BJ (cell line): Measurements from ENCODE around the gene CFAP97D2. TPM values are rescaled to one million over a fixed set of nuclear protein-coding genes. Genes with fewer than 3 reads are reported as not detected.

ENCODE experiments used
- CTCF ChIA-PET: fragments of 350-600 bp; formaldehyde crosslinking; extraction: SDS; loops from one replicate; lab custom pipeline; 2021; ENCODE audit warnings: antibody characterized with exemption, inconsistent platforms; lab: Yijun Ruan, JAX
- POLR2A ChIA-PET: fragments of 300-600 bp; sonication (Branson Sonifier 250); formaldehyde crosslinking; extraction: SDS; loops from one replicate; lab custom pipeline; 2021; ENCODE audit warnings: antibody characterized with exemption; lab: Charles Lee
- DNase-seq: peaks from one replicate; pipeline ENCODE4 v3.0.0-alpha.2; 2011; ENCODE audit warnings: low read depth
- H3K27me3 ChIP-seq: 2 replicates; pipeline ENCODE4 v1.6.0; 2011; ENCODE audit warnings: low read length; ENCODE audit not compliant: control insufficient read depth, insufficient read depth
- H3K36me3 ChIP-seq: 2 replicates; pipeline ENCODE4 v1.5.1; 2011; ENCODE audit warnings: low read length; ENCODE audit not compliant: control insufficient read depth, insufficient read depth
- H3K4me3 ChIP-seq: 2 replicates; pipeline ENCODE4 v1.5.1; 2011; ENCODE audit warnings: low read depth, mild to moderate bottlenecking, control low read depth, low read length
- polyA plus RNA-seq: library from polyadenylated mRNA; depleted of rRNA; stranded (reverse); fragments of >200 nt; gene quantifications from 2 replicates; pipeline ENCODE4 v1.2.3, GENCODE V29; 2011
- TF ChIP-seq, protein P1 (sequence below): IDR thresholded peaks from 2 replicates; pipeline ENCODE4 v1.5.1; 2011; ENCODE audit warnings: low read depth, mild to moderate bottlenecking, control low read depth, inconsistent platforms, low read length, moderate library complexity; ENCODE audit not compliant: insufficient read depth

CFAP97D2 gene
- polyA plus RNA-seq, 1 experiment: not detected

GRCh38 chr13:114257014-114257413 lies 78.0 kb downstream of the CFAP97D2 start:
- Histone ChIP-seq H3K27me3 (no peaks in the 10 kb centered on the region), H3K4me3 (no peak overlapping the region), H3K36me3 (peaks cover 13% of the 10 kb centered on the region)
- ChIA-PET POLR2A (interaction anchor here (0.6 kb wide), 1 partner anchor 9 kb away, joined by 3 read pairs; no protein-coding TSS in a partner anchor), CTCF (interaction anchor here (1.3 kb wide), 1 partner anchor 62 kb away, joined by 3 read pairs; no protein-coding TSS in a partner anchor)
- TF ChIP-seq, protein P1, sequence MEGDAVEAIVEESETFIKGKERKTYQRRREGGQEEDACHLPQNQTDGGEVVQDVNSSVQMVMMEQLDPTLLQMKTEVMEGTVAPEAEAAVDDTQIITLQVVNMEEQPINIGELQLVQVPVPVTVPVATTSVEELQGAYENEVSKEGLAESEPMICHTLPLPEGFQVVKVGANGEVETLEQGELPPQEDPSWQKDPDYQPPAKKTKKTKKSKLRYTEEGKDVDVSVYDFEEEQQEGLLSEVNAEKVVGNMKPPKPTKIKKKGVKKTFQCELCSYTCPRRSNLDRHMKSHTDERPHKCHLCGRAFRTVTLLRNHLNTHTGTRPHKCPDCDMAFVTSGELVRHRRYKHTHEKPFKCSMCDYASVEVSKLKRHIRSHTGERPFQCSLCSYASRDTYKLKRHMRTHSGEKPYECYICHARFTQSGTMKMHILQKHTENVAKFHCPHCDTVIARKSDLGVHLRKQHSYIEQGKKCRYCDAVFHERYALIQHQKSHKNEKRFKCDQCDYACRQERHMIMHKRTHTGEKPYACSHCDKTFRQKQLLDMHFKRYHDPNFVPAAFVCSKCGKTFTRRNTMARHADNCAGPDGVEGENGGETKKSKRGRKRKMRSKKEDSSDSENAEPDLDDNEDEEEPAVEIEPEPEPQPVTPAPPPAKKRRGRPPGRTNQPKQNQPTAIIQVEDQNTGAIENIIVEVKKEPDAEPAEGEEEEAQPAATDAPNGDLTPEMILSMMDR: no peak
- no peak for DNase-seq

GRCh38 chr13:114258589-114258988 lies 79.5 kb downstream of the CFAP97D2 start:
- no peak overlapping the region for H3K4me3 ChIP-seq
- TF ChIP-seq, protein P1: no peak
- no peak for DNase-seq
- H3K36me3 ChIP-seq: peaks cover 19% of the 10 kb centered on the region
- CTCF ChIA-PET: interaction anchor here (1.3 kb wide), 1 partner anchor 60 kb away, joined by 3 read pairs; no protein-coding TSS in a partner anchor
- no peaks in the 10 kb centered on the region for H3K27me3 ChIP-seq
- POLR2A ChIA-PET: no interaction called here

DNA sequence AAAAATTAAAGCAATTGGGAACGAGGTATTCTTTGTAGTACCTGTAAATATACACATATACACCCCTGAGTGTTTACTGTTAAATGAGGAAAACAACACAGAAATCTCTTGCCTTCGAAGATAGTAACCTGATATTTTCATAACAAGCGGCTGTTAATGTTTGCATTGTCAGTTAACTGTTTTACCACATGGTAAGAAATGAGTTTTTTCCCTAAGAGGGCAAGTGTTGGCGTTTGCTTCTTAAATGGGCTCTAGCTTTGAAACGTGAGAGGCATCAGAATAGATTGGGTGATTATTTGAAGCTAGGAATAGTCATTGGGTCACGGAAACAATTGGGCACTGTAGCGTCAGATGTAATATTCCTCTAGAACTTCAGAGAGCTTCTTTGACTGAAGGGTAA lies 80.3 kb downstream of the CFAP97D2 start:
- no peak for DNase-seq
- Histone ChIP-seq H3K4me3 (no peak overlapping the region), H3K36me3 (peaks cover 20% of the 10 kb centered on the region), H3K27me3 (no peaks in the 10 kb centered on the region)
- TF ChIP-seq, protein P1: no peak
- POLR2A ChIA-PET: no interaction called here
- CTCF ChIA-PET: no interaction called here

DNA sequence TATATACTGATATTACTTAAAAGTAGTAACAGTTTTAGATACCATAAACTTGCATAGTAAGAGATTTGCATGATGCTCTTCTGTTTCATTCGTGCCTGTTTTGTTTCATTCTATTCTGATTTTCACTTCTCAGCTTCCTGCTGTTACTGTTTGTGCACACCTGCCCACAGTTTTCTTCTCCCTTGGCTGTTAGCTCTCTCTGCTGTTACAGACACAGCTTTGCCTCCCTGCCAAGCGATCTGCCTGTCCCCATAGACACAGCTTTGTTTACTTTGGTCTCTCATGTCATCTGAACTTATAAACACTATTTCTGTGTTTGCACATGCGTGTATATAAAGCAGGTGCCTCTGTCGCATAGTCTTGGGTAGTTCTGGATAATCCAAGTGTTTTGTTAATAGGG lies 80.9 kb downstream of the CFAP97D2 start:
- TF ChIP-seq, protein P1: no peak
- ChIA-PET POLR2A (no interaction called here), CTCF (no interaction called here)
- no peak for DNase-seq
- Histone ChIP-seq H3K27me3 (no peaks in the 10 kb centered on the region), H3K36me3 (peaks cover 20% of the 10 kb centered on the region), H3K4me3 (no peak overlapping the region)

GRCh38 chr13:114260814-114261213 lies 81.8 kb downstream of the CFAP97D2 start:
- peaks cover 21% of the 10 kb centered on the region for H3K36me3 ChIP-seq
- POLR2A ChIA-PET: no interaction called here

More at GRCh38 chr13:114260814-114261213, 81.8 kb downstream of the CFAP97D2 start:
- TF ChIP-seq, protein P1: no peak
- Histone ChIP-seq H3K27me3 (no peaks in the 10 kb centered on the region), H3K4me3 (no peak overlapping the region)
- CTCF ChIA-PET: interaction anchor here (1.1 to 1.5 kb wide), 2 partner anchors 12 to 22 kb away, joined by 3 to 6 read pairs; no protein-coding TSS in a partner anchor
- DNase-seq: no peak
